ENCODE results near the gene ATG16L1.

Gene ATG16L1

GRCh38 chr2:233338046-233338445 lies 86.6 kb downstream of the ATG16L1 start:
- DNase-seq = no peak

DNA sequence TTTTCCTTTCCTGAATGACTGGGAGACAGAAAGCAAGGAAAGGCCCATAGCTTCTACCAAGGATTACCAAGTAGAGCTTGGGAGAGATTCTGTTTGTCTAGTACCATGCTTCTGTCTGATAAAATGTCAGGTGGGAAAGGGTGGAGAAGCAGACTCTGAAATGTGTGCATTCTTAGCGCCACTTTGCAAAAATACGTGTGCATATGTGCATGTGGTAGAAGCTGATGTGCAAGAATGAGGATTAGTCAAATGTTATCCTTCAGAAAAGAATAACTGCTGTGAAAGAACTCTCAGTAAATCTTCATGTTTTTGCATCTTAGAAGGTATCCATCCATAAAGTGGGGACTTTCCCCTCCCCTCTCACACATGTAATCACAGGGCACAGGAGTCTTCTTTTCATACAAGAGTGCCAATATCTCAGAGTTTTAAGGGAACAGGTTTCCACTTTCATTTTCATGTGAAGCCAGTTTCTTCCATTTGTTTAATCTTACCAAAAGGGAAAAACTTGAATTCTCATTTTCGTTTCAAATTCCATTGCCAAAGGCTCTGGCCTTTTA lies 87.4 kb downstream of the ATG16L1 start:
- DNase-seq = no peak

- no peak for DNase-seq
These were observed 88.0 kb downstream of the ATG16L1 start for GRCh38 chr2:233339427-233339826.

GRCh38 chr2:233341296-233341695 lies 89.8 kb downstream of the ATG16L1 start:
- no peak for DNase-seq

- no peak for DNase-seq
These were observed 90.8 kb downstream of the ATG16L1 start for GRCh38 chr2:233342301-233342700.

- DNase-seq = no peak
These were observed 91.8 kb downstream of the ATG16L1 start for GRCh38 chr2:233343171-233343705.
